ENCODE data around the gene PTPRK.

Gene PTPRK

GRCh38 chr6:128032042-128032441, 488.4 kb downstream of the PTPRK start:
- DNase-seq (ENCODE audit: extremely low spot score), result no peak
- CTCF ChIA-PET, result interaction anchor here (0.9 to 2.9 kb wide), 2 partner anchors 9 to 53 kb away, joined by 3 to 12 read pairs; no protein-coding TSS in a partner anchor
- TF ChIP-seq, protein P1, sequence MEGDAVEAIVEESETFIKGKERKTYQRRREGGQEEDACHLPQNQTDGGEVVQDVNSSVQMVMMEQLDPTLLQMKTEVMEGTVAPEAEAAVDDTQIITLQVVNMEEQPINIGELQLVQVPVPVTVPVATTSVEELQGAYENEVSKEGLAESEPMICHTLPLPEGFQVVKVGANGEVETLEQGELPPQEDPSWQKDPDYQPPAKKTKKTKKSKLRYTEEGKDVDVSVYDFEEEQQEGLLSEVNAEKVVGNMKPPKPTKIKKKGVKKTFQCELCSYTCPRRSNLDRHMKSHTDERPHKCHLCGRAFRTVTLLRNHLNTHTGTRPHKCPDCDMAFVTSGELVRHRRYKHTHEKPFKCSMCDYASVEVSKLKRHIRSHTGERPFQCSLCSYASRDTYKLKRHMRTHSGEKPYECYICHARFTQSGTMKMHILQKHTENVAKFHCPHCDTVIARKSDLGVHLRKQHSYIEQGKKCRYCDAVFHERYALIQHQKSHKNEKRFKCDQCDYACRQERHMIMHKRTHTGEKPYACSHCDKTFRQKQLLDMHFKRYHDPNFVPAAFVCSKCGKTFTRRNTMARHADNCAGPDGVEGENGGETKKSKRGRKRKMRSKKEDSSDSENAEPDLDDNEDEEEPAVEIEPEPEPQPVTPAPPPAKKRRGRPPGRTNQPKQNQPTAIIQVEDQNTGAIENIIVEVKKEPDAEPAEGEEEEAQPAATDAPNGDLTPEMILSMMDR (IDR thresholded peaks at IDR 0.05; ENCODE audit: control extremely low read depth, extremely low read depth, low read depth, missing control alignments), result no peak
- POLR2A ChIA-PET, result no interaction called here

- no peak for DNase-seq (ENCODE audit: extremely low spot score)
- POLR2A ChIA-PET, result no interaction called here
- CTCF ChIA-PET, result interaction anchor here (1.0 kb wide), 1 partner anchor 13 kb away, joined by 3 read pairs; no protein-coding TSS in a partner anchor
- TF ChIP-seq, protein P1 (IDR thresholded peaks at IDR 0.05; ENCODE audit: control extremely low read depth, extremely low read depth, low read depth, missing control alignments), result no peak
These were observed 490.6 kb downstream of the PTPRK start for GRCh38 chr6:128029826-128030225.

DNA sequence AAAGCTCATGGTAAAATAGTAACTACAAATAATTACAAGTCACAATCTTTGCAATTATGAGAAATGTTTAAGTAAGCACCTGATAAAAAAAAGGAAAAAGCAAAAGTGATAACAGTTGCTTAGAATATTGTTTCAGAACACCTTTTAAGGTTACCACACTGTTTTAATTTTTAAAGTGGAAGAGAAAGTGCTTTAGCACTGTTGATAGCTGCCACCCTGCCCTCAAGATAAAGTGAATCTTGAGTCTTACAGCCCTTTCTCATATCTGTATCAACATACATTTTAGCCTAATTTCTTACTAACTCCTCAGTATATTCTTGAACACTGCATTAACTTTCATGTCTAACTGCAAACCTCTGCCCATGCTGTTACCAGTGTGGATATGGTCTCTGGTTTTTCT, 492.2 kb downstream of the PTPRK start:
- no peak for DNase-seq (ENCODE audit: extremely low spot score)
- ChIA-PET POLR2A (no interaction called here), CTCF (interaction anchor here (1.0 to 1.5 kb wide), 2 partner anchors 17 to 23 kb away, joined by 4 read pairs; no protein-coding TSS in a partner anchor)
- TF ChIP-seq, protein P1 (IDR thresholded peaks at IDR 0.05; ENCODE audit: control extremely low read depth, extremely low read depth, low read depth, missing control alignments), result no peak

- ChIA-PET CTCF (interaction anchor here (1.0 kb wide), 1 partner anchor 9 kb away, joined by 3 read pairs; no protein-coding TSS in a partner anchor), POLR2A (no interaction called here)
- TF ChIP-seq, protein P1 (IDR thresholded peaks at IDR 0.05; ENCODE audit: control extremely low read depth, extremely low read depth, low read depth, missing control alignments), result no peak
- DNase-seq (ENCODE audit: extremely low spot score), result no peak
These were observed 494.9 kb downstream of the PTPRK start for GRCh38 chr6:128025478-128025877.

DNA sequence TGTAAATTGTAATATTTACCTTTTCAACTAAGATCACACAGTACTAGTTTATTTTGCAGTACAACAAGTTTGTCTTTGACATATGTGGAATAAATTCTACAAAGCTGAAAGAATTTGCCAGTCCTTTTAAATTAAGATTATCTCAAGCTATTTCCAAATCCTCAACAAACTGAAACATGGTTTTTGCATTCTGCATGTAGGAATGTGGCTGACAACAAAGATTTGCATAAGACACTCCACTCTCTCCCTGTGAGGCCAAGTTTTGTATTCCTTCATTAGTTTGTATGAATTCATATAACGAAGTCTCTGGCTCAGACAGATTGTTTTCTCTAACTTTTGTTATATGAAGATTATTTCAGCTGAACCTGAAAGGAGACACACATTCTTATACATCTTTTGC, 495.4 kb downstream of the PTPRK start:
- DNase-seq (ENCODE audit: extremely low spot score), result no peak
- ChIA-PET POLR2A (no interaction called here), CTCF (interaction anchor here (1.0 to 1.5 kb wide), 2 partner anchors 8 to 15 kb away, joined by 3 read pairs; no protein-coding TSS in a partner anchor)
- TF ChIP-seq, protein P1 (IDR thresholded peaks at IDR 0.05; ENCODE audit: control extremely low read depth, extremely low read depth, low read depth, missing control alignments), result no peak

DNA sequence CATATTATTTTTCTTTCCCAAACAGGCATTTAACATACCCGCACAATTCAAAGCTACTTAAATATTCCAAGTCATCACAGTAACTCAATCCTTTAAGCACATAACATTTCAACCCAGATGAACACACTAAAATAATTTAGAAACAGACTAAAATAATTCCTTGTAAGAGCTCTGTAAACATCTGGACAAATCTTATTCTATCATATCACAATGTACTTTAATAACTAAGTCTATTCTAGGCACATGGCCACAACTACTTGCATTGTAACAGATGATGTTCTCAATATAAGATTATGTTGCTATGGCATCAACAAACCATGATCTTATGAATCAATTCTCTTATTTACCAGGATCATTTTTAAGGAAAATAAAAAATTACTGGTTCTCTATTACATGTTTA, 496.4 kb downstream of the PTPRK start:
- TF ChIP-seq, protein P1 (IDR thresholded peaks at IDR 0.05; ENCODE audit: control extremely low read depth, extremely low read depth, low read depth, missing control alignments), result no peak
- ChIA-PET CTCF (interaction anchor here (1.2 to 2.5 kb wide), 3 partner anchors 8 to 63 kb away, joined by 3 to 12 read pairs (median 3); no protein-coding TSS in a partner anchor), POLR2A (no interaction called here)
- DNase-seq (ENCODE audit: extremely low spot score), result no peak

All from GM10248 (cell line).